LNCaP clone FGC (cell line): Measurements from ENCODE around the gene TSPAN5.

Experiments
- DNase-seq: peaks from one replicate; pipeline ENCODE4 v3.0.0-alpha.2; 2011; ENCODE audit warnings: low read depth
- H3K4me3 ChIP-seq: 2 replicates; pipeline ENCODE4 v1.5.1; 2011; ENCODE audit warnings: mild to moderate bottlenecking, low read depth, low read length, control low read depth
- CTCF ChIP-seq: IDR thresholded peaks from 2 replicates; pipeline ENCODE4 v1.5.1; 2012; ENCODE audit warnings: mild to moderate bottlenecking; ENCODE audit not compliant: control insufficient read depth, insufficient read depth; ENCODE audit errors: extremely low read depth

The TSPAN5 gene

GRCh38 chr4:98452091-98452490 is 206.3 kb downstream of the TSPAN5 start:
- no peak for DNase-seq
- no peak for TF ChIP-seq CTCF

GRCh38 chr4:98448908-98449307 is 209.5 kb downstream of the TSPAN5 start:
- TF ChIP-seq CTCF, result no peak
- H3K4me3 ChIP-seq, result no peak overlapping the region
- DNase-seq, result no peak

More at GRCh38 chr4:98452091-98452490, 206.3 kb downstream of the TSPAN5 start:
- no peak overlapping the region for H3K4me3 ChIP-seq

- no peak for DNase-seq
- no peak for TF ChIP-seq CTCF
- H3K4me3 ChIP-seq, result no peak overlapping the region
Observed at GRCh38 chr4:98447648-98448047, 210.8 kb downstream of the TSPAN5 start.

- no peak overlapping the region for H3K4me3 ChIP-seq
- TF ChIP-seq CTCF, result no peak
- DNase-seq, result no peak
Observed at GRCh38 chr4:98446499-98447375, 211.7 kb downstream of the TSPAN5 start.

- no peak for TF ChIP-seq CTCF
- no peak for DNase-seq
- H3K4me3 ChIP-seq, result no peak overlapping the region
Observed at GRCh38 chr4:98444371-98444770, 214.0 kb downstream of the TSPAN5 start.

- TF ChIP-seq CTCF, result no peak
- no peak overlapping the region for H3K4me3 ChIP-seq
- no peak for DNase-seq
Observed at GRCh38 chr4:98434816-98435215, 223.6 kb downstream of the TSPAN5 start.

- H3K4me3 ChIP-seq, result no peak overlapping the region
- no peak for DNase-seq
- TF ChIP-seq CTCF, result no peak
Observed at GRCh38 chr4:98433691-98434090, 224.7 kb downstream of the TSPAN5 start.
